ENCODE measurements around the gene FRMD4B.
A peak's percentile ranks its signal among the peaks of the same experiment; 100 is the strongest.
"Not testable (repeated sequence)": the region's sequence is repeated elsewhere in the genome, so short reads cannot be mapped to it uniquely, and the experiment has no call there.

FRMD4B gene

GRCh38 chr3:69360690-69361089 is 25.2 kb downstream of the FRMD4B start:
- no peak for DNase-seq (ENCODE audit: low spot score)

GRCh38 chr3:69359916-69360315 is 26.0 kb downstream of the FRMD4B start:
- DNase-seq (ENCODE audit: low spot score): no peak

- DNase-seq (ENCODE audit: low spot score): no peak
Observed at GRCh38 chr3:69359339-69359893, 26.5 kb downstream of the FRMD4B start.

- no peak for DNase-seq (ENCODE audit: low spot score)
Observed at GRCh38 chr3:69357196-69357595, 28.7 kb downstream of the FRMD4B start.

- no peak for DNase-seq (ENCODE audit: low spot score)
Observed at GRCh38 chr3:69354948-69355347, 30.9 kb downstream of the FRMD4B start.

- no peak for DNase-seq (ENCODE audit: low spot score)
Observed at GRCh38 chr3:69353503-69353902, 32.4 kb downstream of the FRMD4B start.

- no peak for DNase-seq (ENCODE audit: low spot score)
Observed at GRCh38 chr3:69353088-69353478, 32.8 kb downstream of the FRMD4B start.

GRCh38 chr3:69352305-69353087 is 33.4 kb downstream of the FRMD4B start:
- no peak for DNase-seq (ENCODE audit: low spot score)

GRCh38 chr3:69343875-69344274 is 42.0 kb downstream of the FRMD4B start:
- DNase-seq (ENCODE audit: low spot score): no peak

- peak; percentile 47 for DNase-seq (ENCODE audit: low spot score)
Observed at GRCh38 chr3:69342074-69342473, 43.8 kb downstream of the FRMD4B start.

GRCh38 chr3:69339760-69340159 is 46.1 kb downstream of the FRMD4B start:
- no peak for DNase-seq (ENCODE audit: low spot score)

GRCh38 chr3:69338911-69339310 is 47.0 kb downstream of the FRMD4B start:
- DNase-seq (ENCODE audit: low spot score): peak; percentile 36

GRCh38 chr3:69332934-69333333 is 53.0 kb downstream of the FRMD4B start:
- DNase-seq (ENCODE audit: low spot score): no peak

GRCh38 chr3:69330891-69331400 is 54.9 kb downstream of the FRMD4B start:
- DNase-seq (ENCODE audit: low spot score): no peak

- DNase-seq (ENCODE audit: low spot score): peak; percentile 83
Observed at GRCh38 chr3:69329892-69330291, 56.0 kb downstream of the FRMD4B start.

- DNase-seq (ENCODE audit: low spot score): no peak
Observed at GRCh38 chr3:69328963-69329302, 57.0 kb downstream of the FRMD4B start.

- DNase-seq (ENCODE audit: low spot score): no peak
Observed at GRCh38 chr3:69328103-69328962, 57.6 kb downstream of the FRMD4B start.

GRCh38 chr3:69326855-69327300 is 59.0 kb downstream of the FRMD4B start:
- no peak for DNase-seq (ENCODE audit: low spot score)

GRCh38 chr3:69325151-69325550 is 60.7 kb downstream of the FRMD4B start:
- no peak for DNase-seq (ENCODE audit: low spot score)

GRCh38 chr3:69324362-69325025 is 61.4 kb downstream of the FRMD4B start:
- peak; percentile 29 for DNase-seq (ENCODE audit: low spot score)

GRCh38 chr3:69323941-69324340 is 61.9 kb downstream of the FRMD4B start:
- no peak for DNase-seq (ENCODE audit: low spot score)

- not testable (repeated sequence) for DNase-seq (ENCODE audit: low spot score)
Observed at GRCh38 chr3:69322512-69322911, 63.4 kb downstream of the FRMD4B start.
